ENCODE results near the gene PRPS1. TPM values are rescaled to one million over a fixed set of nuclear protein-coding genes. Genes with fewer than 3 reads are reported as not detected.

The PRPS1 gene
- total RNA-seq, 1 donor from 2014 or later = 31.8 TPM

- H3K27ac Mint-ChIP-seq (ENCODE audit: unreplicated experiment) = no peak overlapping the region
- no peak for TF ChIP-seq CTCF (IDR thresholded peaks at IDR 0.05; ENCODE audit: partially characterized antibody, unreplicated experiment)
Measured at GRCh38 chrX:107673431-107673830, 45.1 kb downstream of the PRPS1 start.

GRCh38 chrX:107673933-107674479, 45.7 kb downstream of the PRPS1 start:
- Mint-ChIP-seq H3K27ac (ENCODE audit: unreplicated experiment) (peak overlapping the region; percentile 93), H3K4me3 (ENCODE audit: unreplicated experiment) (no peak overlapping the region)

More at GRCh38 chrX:107673431-107673830, 45.1 kb downstream of the PRPS1 start:
- Mint-ChIP-seq H3K36me3 (ENCODE audit: unreplicated experiment) (no peaks in the 10 kb centered on the region), H3K9me3 (ENCODE audit: unreplicated experiment) (no peaks in the 10 kb centered on the region), H3K27me3 (ENCODE audit: unreplicated experiment) (peaks cover 8% of the 10 kb centered on the region), H3K4me1 (ENCODE audit: low read depth, unreplicated experiment) (peaks cover 14% of the 10 kb centered on the region), H3K4me3 (ENCODE audit: unreplicated experiment) (no peak overlapping the region)
- DNase-seq = no peak

GRCh38 chrX:107674480-107675364, 46.4 kb downstream of the PRPS1 start:
- Mint-ChIP-seq H3K9me3 (ENCODE audit: unreplicated experiment) (no peaks in the 10 kb centered on the region), H3K4me3 (ENCODE audit: unreplicated experiment) (peak overlapping the region; percentile 77), H3K27me3 (ENCODE audit: unreplicated experiment) (peaks cover 9% of the 10 kb centered on the region), H3K4me1 (ENCODE audit: low read depth, unreplicated experiment) (peaks cover 14% of the 10 kb centered on the region), H3K27ac (ENCODE audit: unreplicated experiment) (peak overlapping the region; percentile 93), H3K36me3 (ENCODE audit: unreplicated experiment) (no peaks in the 10 kb centered on the region)
- peak; percentile 23 for DNase-seq
- no peak for TF ChIP-seq CTCF (IDR thresholded peaks at IDR 0.05; ENCODE audit: partially characterized antibody, unreplicated experiment)

More at GRCh38 chrX:107673933-107674479, 45.7 kb downstream of the PRPS1 start:
- H3K27me3 Mint-ChIP-seq (ENCODE audit: unreplicated experiment) = peaks cover 8% of the 10 kb centered on the region
- TF ChIP-seq CTCF (IDR thresholded peaks at IDR 0.05; ENCODE audit: partially characterized antibody, unreplicated experiment) = no peak
- no peaks in the 10 kb centered on the region for H3K9me3 Mint-ChIP-seq (ENCODE audit: unreplicated experiment)
- no peaks in the 10 kb centered on the region for H3K36me3 Mint-ChIP-seq (ENCODE audit: unreplicated experiment)
- peaks cover 14% of the 10 kb centered on the region for H3K4me1 Mint-ChIP-seq (ENCODE audit: low read depth, unreplicated experiment)
- DNase-seq = peak; percentile 35

GRCh38 chrX:107675365-107675654, 47.0 kb downstream of the PRPS1 start:
- H3K27ac Mint-ChIP-seq (ENCODE audit: unreplicated experiment) = peak overlapping the region; percentile 93
- peak overlapping the region; percentile 77 for H3K4me3 Mint-ChIP-seq (ENCODE audit: unreplicated experiment)
- no peak for TF ChIP-seq CTCF (IDR thresholded peaks at IDR 0.05; ENCODE audit: partially characterized antibody, unreplicated experiment)
- H3K27me3 Mint-ChIP-seq (ENCODE audit: unreplicated experiment) = peaks cover 12% of the 10 kb centered on the region
- H3K9me3 Mint-ChIP-seq (ENCODE audit: unreplicated experiment) = no peaks in the 10 kb centered on the region
- no peaks in the 10 kb centered on the region for H3K36me3 Mint-ChIP-seq (ENCODE audit: unreplicated experiment)
- DNase-seq = no peak
- H3K4me1 Mint-ChIP-seq (ENCODE audit: low read depth, unreplicated experiment) = peaks cover 14% of the 10 kb centered on the region

Data from glutamatergic neuron (in vitro differentiated cells).